HEK293 (cell line): Measurements from ENCODE around the gene CNN2.

Source experiments
- GLI2 ChIP-seq: fragments of 450-650 bp; formaldehyde crosslinking; IDR thresholded peaks from 2 replicates; pipeline ENCODE4; 2017; ENCODE audit warnings: missing biosample characterization, missing genetic modification characterization, low read depth, borderline replicate concordance
- KLF16 ChIP-seq: fragments of 450-650 bp; formaldehyde crosslinking; IDR thresholded peaks from 2 replicates; pipeline ENCODE4 v1.5.1; 2017; ENCODE audit warnings: missing biosample characterization, missing genetic modification characterization
- MYNN ChIP-seq: fragments of 450-650 bp; formaldehyde crosslinking; IDR thresholded peaks from 2 replicates; pipeline ENCODE4 v1.5.1; 2016; ENCODE audit warnings: missing biosample characterization, missing genetic modification characterization, borderline replicate concordance
- OVOL3 ChIP-seq: fragments of 450-650 bp; formaldehyde crosslinking; IDR thresholded peaks from 2 replicates; pipeline ENCODE4 v1.5.1; 2016; ENCODE audit warnings: missing biosample characterization, missing genetic modification characterization
- REPIN1 ChIP-seq: fragments of 450-650 bp; formaldehyde crosslinking; IDR thresholded peaks from 2 replicates; pipeline ENCODE4 v1.5.1; 2017; ENCODE audit warnings: missing biosample characterization, missing genetic modification characterization, low read depth
- SCRT1 ChIP-seq: fragments of 450-650 bp; formaldehyde crosslinking; IDR thresholded peaks from 2 replicates; pipeline ENCODE4 v1.5.1; 2016; ENCODE audit warnings: missing biosample characterization, missing genetic modification characterization, borderline replicate concordance
- WT1 ChIP-seq: fragments of 450-650 bp; formaldehyde crosslinking; IDR thresholded peaks from 2 replicates; pipeline ENCODE4 v1.5.1; 2016; ENCODE audit warnings: missing biosample characterization, missing genetic modification characterization
- ZNF10 ChIP-seq: fragments of 450-650 bp; formaldehyde crosslinking; IDR thresholded peaks from 2 replicates; pipeline ENCODE4 v1.5.1; 2017; ENCODE audit warnings: missing biosample characterization, missing genetic modification characterization
- ZNF202 ChIP-seq: fragments of 450-650 bp; formaldehyde crosslinking; IDR thresholded peaks from 2 replicates; pipeline ENCODE4 v1.5.1; 2016; ENCODE audit warnings: missing biosample characterization, missing genetic modification characterization, borderline replicate concordance
- ZNF211 ChIP-seq: fragments of 450-650 bp; formaldehyde crosslinking; IDR thresholded peaks from 2 replicates; pipeline ENCODE4 v1.5.1; 2016; ENCODE audit warnings: low read depth, missing biosample characterization, missing genetic modification characterization
- ZNF274 ChIP-seq, 2 experiments: fragments of 200-500 bp in 1 of 2; fragments of 450-650 bp in 1 of 2; sonication (Bioruptor generic) in 1 of 2; formaldehyde crosslinking in 1 of 2; IDR thresholded peaks; 2 replicates each; pipeline versions ENCODE4 v1.5.1 to v1.6.1; 2014 to 2016; ENCODE audit warnings: borderline replicate concordance in 1 of 2, inconsistent platforms in 1 of 2, low read length in 1 of 2, missing biosample characterization in 1 of 2, missing genetic modification characterization in 1 of 2
- ZNF324 ChIP-seq: fragments of 450-650 bp; formaldehyde crosslinking; IDR thresholded peaks from 2 replicates; pipeline ENCODE4 v1.5.1; 2016; ENCODE audit warnings: missing biosample characterization, missing genetic modification characterization
- ZNF423 ChIP-seq: fragments of 450-650 bp; formaldehyde crosslinking; IDR thresholded peaks from 2 replicates; pipeline ENCODE4 v1.5.1; 2016; ENCODE audit warnings: missing biosample characterization, missing genetic modification characterization
- ZNF600 ChIP-seq: fragments of 450-650 bp; formaldehyde crosslinking; IDR thresholded peaks from 2 replicates; pipeline ENCODE4 v1.5.1; 2016; ENCODE audit warnings: missing biosample characterization, missing genetic modification characterization
- ZNF768 ChIP-seq: fragments of 450-650 bp; formaldehyde crosslinking; IDR thresholded peaks from 2 replicates; pipeline ENCODE4 v1.5.1; 2018; ENCODE audit warnings: missing biosample characterization, mild to moderate bottlenecking, missing genetic modification characterization
- ZNF792 ChIP-seq: fragments of 450-650 bp; formaldehyde crosslinking; IDR thresholded peaks from 2 replicates; pipeline ENCODE4 v1.5.1; 2016; ENCODE audit warnings: missing biosample characterization, missing genetic modification characterization
- ZSCAN30 ChIP-seq: fragments of 450-650 bp; IDR thresholded peaks from 2 replicates; pipeline ENCODE4 v1.5.1; 2018; ENCODE audit warnings: missing biosample characterization, mild to moderate bottlenecking, missing genetic modification characterization, moderate library complexity
- TF ChIP-seq, protein P1 (sequence below): fragments of 450-650 bp; formaldehyde crosslinking; IDR thresholded peaks from 2 replicates; pipeline ENCODE4 v1.5.1; 2016; ENCODE audit warnings: missing biosample characterization, missing genetic modification characterization
- TF ChIP-seq, protein P2 (sequence below): fragments of 450-650 bp; formaldehyde crosslinking; IDR thresholded peaks from 2 replicates; pipeline ENCODE4 v1.5.1; 2017; ENCODE audit warnings: missing biosample characterization, missing genetic modification characterization
- TF ChIP-seq, protein P3 (sequence below): fragments of 450-650 bp; formaldehyde crosslinking; IDR thresholded peaks from 2 replicates; pipeline ENCODE4 v1.5.1; 2017; ENCODE audit warnings: missing biosample characterization, missing genetic modification characterization
- TF ChIP-seq, protein P4 (sequence below): fragments of 450-650 bp; formaldehyde crosslinking; conservative IDR thresholded peaks from 2 replicates; pipeline ENCODE4 v1.5.1; 2016; ENCODE audit warnings: low read depth, missing biosample characterization, missing genetic modification characterization
- TF ChIP-seq, protein P5 (sequence below): fragments of 450-650 bp; formaldehyde crosslinking; IDR thresholded peaks from 2 replicates; pipeline ENCODE4 v1.5.1; 2016; ENCODE audit warnings: missing biosample characterization, missing genetic modification characterization
- TF ChIP-seq, protein P6 (sequence below): fragments of 450-650 bp; formaldehyde crosslinking; IDR thresholded peaks from 2 replicates; pipeline ENCODE4 v1.5.1; 2016; ENCODE audit warnings: missing biosample characterization, missing genetic modification characterization
- TF ChIP-seq, protein P7 (sequence below): fragments of 450-650 bp; formaldehyde crosslinking; IDR thresholded peaks from 2 replicates; pipeline ENCODE4 v1.5.1; 2017; ENCODE audit warnings: missing biosample characterization, mild to moderate bottlenecking, missing genetic modification characterization, moderate library complexity

CNN2 gene

DNA sequence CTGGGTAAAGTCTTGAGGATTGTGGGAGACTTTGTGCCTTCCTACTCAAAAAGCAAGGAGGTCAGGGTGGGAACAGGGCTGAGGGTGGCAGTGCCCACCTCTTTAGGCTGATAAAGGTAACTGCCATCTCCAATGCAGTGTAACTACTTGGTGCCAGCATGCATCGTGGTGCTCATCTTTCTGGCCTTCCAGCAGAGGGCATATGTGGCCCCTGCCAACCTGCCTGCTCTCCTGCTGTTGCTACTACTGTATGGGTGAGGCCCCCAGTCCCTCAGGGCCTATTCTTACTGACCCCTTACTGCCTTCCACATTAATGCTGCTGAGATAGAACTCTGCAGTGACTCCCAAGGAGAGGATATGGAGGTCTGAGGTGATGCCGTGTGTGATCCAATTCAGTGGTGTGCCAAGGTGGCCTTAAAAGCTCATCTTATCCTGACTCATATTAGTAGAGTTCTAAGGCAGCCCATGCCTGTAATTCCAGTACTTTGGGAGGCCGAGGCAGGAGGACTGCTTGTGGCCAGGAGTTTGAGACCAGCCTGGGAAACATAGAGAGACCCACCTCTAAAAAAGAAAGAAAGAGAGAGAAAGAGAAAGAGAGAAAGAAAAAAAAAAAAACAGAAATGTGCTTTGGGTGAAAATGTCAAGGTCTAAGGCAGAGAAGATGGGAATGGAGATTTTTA, 30.9 kb downstream of the CNN2 start (continued):
- TF ChIP-seq ZNF274 (IDR thresholded peaks at IDR 0.05; ENCODE audit: low read length) (no peak), ZNF274 (tag by site-specific recombination; IDR thresholded peaks at IDR 0.05; ENCODE audit: borderline replicate concordance) (no peak), ZNF768 (tag by site-specific recombination) (no peak), ZNF324 (peak; percentile 77; the same call in 1 of the 2 replicates), SCRT1 (tag by site-specific recombination) (no peak), ZNF600 (tag by site-specific recombination) (0 out of 2 replicates have a peak, but pooled peaks have one; percentile 15), REPIN1 (tag by site-specific recombination) (no peak), GLI2 (tag by site-specific recombination) (no peak), MYNN (tag by site-specific recombination) (no peak), ZNF792 (no peak), ZSCAN30 (tag by site-specific recombination) (no peak), KLF16 (tag by site-specific recombination) (0 out of 2 replicates have a peak, but pooled peaks have one; percentile 19), ZNF423 (tag by site-specific recombination) (no peak), ZNF211 (tag by site-specific recombination) (no peak), ZNF202 (tag by site-specific recombination) (no peak), WT1 (tag by site-specific recombination) (no peak), ZNF10 (tag by site-specific recombination) (no peak), OVOL3 (tag by site-specific recombination) (no peak)
- TF ChIP-seq, protein P1, sequence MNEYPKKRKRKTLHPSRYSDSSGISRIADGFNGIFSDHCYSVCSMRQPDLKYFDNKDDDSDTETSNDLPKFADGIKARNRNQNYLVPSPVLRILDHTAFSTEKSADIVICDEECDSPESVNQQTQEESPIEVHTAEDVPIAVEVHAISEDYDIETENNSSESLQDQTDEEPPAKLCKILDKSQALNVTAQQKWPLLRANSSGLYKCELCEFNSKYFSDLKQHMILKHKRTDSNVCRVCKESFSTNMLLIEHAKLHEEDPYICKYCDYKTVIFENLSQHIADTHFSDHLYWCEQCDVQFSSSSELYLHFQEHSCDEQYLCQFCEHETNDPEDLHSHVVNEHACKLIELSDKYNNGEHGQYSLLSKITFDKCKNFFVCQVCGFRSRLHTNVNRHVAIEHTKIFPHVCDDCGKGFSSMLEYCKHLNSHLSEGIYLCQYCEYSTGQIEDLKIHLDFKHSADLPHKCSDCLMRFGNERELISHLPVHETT (tag by site-specific recombination) = peak; percentile 54; the same call in 1 of the 2 replicates
- TF ChIP-seq, protein P2, sequence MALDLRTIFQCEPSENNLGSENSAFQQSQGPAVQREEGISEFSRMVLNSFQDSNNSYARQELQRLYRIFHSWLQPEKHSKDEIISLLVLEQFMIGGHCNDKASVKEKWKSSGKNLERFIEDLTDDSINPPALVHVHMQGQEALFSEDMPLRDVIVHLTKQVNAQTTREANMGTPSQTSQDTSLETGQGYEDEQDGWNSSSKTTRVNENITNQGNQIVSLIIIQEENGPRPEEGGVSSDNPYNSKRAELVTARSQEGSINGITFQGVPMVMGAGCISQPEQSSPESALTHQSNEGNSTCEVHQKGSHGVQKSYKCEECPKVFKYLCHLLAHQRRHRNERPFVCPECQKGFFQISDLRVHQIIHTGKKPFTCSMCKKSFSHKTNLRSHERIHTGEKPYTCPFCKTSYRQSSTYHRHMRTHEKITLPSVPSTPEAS (tag by site-specific recombination) = no peak
- TF ChIP-seq, protein P3, sequence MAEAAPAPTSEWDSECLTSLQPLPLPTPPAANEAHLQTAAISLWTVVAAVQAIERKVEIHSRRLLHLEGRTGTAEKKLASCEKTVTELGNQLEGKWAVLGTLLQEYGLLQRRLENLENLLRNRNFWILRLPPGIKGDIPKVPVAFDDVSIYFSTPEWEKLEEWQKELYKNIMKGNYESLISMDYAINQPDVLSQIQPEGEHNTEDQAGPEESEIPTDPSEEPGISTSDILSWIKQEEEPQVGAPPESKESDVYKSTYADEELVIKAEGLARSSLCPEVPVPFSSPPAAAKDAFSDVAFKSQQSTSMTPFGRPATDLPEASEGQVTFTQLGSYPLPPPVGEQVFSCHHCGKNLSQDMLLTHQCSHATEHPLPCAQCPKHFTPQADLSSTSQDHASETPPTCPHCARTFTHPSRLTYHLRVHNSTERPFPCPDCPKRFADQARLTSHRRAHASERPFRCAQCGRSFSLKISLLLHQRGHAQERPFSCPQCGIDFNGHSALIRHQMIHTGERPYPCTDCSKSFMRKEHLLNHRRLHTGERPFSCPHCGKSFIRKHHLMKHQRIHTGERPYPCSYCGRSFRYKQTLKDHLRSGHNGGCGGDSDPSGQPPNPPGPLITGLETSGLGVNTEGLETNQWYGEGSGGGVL (tag by site-specific recombination) = no peak
- TF ChIP-seq, protein P4, sequence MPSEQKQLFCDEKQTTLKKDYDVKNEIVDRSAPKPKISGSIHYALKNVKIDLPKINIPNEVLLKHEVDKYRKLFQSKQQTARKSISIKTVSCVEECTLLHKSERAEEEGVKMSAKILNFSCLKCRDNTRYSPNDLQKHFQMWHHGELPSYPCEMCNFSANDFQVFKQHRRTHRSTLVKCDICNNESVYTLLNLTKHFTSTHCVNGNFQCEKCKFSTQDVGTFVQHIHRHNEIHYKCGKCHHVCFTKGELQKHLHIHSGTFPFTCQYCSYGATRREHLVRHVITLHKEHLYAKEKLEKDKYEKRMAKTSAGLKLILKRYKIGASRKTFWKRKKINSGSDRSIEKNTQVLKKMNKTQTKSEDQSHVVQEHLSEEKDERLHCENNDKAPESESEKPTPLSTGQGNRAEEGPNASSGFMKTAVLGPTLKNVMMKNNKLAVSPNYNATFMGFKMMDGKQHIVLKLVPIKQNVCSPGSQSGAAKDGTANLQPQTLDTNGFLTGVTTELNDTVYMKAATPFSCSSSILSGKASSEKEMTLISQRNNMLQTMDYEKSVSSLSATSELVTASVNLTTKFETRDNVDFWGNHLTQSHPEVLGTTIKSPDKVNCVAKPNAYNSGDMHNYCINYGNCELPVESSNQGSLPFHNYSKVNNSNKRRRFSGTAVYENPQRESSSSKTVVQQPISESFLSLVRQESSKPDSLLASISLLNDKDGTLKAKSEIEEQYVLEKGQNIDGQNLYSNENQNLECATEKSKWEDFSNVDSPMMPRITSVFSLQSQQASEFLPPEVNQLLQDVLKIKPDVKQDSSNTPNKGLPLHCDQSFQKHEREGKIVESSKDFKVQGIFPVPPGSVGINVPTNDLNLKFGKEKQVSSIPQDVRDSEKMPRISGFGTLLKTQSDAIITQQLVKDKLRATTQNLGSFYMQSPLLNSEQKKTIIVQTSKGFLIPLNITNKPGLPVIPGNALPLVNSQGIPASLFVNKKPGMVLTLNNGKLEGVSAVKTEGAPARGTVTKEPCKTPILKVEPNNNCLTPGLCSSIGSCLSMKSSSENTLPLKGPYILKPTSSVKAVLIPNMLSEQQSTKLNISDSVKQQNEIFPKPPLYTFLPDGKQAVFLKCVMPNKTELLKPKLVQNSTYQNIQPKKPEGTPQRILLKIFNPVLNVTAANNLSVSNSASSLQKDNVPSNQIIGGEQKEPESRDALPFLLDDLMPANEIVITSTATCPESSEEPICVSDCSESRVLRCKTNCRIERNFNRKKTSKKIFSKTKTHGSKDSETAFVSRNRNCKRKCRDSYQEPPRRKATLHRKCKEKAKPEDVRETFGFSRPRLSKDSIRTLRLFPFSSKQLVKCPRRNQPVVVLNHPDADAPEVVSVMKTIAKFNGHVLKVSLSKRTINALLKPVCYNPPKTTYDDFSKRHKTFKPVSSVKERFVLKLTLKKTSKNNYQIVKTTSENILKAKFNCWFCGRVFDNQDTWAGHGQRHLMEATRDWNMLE (tag by site-specific recombination) = peak; percentile 58; the same call in 1 of the 2 replicates
- TF ChIP-seq, protein P5, sequence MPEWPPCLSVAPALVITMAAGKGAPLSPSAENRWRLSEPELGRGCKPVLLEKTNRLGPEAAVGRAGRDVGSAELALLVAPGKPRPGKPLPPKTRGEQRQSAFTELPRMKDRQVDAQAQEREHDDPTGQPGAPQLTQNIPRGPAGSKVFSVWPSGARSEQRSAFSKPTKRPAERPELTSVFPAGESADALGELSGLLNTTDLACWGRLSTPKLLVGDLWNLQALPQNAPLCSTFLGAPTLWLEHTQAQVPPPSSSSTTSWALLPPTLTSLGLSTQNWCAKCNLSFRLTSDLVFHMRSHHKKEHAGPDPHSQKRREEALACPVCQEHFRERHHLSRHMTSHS (tag by site-specific recombination) = no peak
- TF ChIP-seq, protein P6, sequence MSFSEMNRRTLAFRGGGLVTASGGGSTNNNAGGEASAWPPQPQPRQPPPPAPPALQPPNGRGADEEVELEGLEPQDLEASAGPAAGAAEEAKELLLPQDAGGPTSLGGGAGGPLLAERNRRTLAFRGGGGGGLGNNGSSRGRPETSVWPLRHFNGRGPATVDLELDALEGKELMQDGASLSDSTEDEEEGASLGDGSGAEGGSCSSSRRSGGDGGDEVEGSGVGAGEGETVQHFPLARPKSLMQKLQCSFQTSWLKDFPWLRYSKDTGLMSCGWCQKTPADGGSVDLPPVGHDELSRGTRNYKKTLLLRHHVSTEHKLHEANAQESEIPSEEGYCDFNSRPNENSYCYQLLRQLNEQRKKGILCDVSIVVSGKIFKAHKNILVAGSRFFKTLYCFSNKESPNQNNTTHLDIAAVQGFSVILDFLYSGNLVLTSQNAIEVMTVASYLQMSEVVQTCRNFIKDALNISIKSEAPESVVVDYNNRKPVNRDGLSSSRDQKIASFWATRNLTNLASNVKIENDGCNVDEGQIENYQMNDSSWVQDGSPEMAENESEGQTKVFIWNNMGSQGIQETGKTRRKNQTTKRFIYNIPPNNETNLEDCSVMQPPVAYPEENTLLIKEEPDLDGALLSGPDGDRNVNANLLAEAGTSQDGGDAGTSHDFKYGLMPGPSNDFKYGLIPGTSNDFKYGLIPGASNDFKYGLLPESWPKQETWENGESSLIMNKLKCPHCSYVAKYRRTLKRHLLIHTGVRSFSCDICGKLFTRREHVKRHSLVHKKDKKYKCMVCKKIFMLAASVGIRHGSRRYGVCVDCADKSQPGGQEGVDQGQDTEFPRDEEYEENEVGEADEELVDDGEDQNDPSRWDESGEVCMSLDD = no peak
- TF ChIP-seq, protein P7, sequence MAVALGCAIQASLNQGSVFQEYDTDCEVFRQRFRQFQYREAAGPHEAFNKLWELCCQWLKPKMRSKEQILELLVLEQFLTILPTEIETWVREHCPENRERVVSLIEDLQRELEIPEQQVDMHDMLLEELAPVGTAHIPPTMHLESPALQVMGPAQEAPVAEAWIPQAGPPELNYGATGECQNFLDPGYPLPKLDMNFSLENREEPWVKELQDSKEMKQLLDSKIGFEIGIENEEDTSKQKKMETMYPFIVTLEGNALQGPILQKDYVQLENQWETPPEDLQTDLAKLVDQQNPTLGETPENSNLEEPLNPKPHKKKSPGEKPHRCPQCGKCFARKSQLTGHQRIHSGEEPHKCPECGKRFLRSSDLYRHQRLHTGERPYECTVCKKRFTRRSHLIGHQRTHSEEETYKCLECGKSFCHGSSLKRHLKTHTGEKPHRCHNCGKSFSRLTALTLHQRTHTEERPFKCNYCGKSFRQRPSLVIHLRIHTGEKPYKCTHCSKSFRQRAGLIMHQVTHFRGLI = no peak
